ENCODE data around the gene VWA5B1. TPM values are rescaled to one million over a fixed set of nuclear protein-coding genes. Genes with fewer than 3 reads are reported as not detected.

VWA5B1 gene
- total RNA-seq, 1 donor from 2014 or later: 1.9 TPM

- no peak for TF ChIP-seq CTCF (conservative IDR thresholded peaks at IDR 0.05)
- Mint-ChIP-seq H3K27ac (no peak overlapping the region), H3K9me3 (no peaks in the 10 kb centered on the region), H3K4me1 (ENCODE audit: unreplicated experiment) (no peaks in the 10 kb centered on the region), H3K36me3 (no peaks in the 10 kb centered on the region), H3K27me3 (peaks cover 84% of the 10 kb centered on the region), H3K4me3 (no peak overlapping the region)
- no peak for DNase-seq (ENCODE audit: extremely low spot score, unreplicated experiment)
These were observed 98.9 kb downstream of the VWA5B1 start for GRCh38 chr1:20389571-20389970.

GRCh38 chr1:20390589-20391331, 100.1 kb downstream of the VWA5B1 start:
- Mint-ChIP-seq H3K4me3 (no peak overlapping the region), H3K36me3 (no peaks in the 10 kb centered on the region), H3K4me1 (ENCODE audit: unreplicated experiment) (no peaks in the 10 kb centered on the region), H3K9me3 (no peaks in the 10 kb centered on the region), H3K27ac (no peak overlapping the region), H3K27me3 (peaks cover 82% of the 10 kb centered on the region)
- DNase-seq (ENCODE audit: extremely low spot score, unreplicated experiment): no peak
- no peak for TF ChIP-seq CTCF (conservative IDR thresholded peaks at IDR 0.05)

- Mint-ChIP-seq H3K9me3 (no peaks in the 10 kb centered on the region), H3K4me1 (ENCODE audit: unreplicated experiment) (no peaks in the 10 kb centered on the region), H3K36me3 (no peaks in the 10 kb centered on the region), H3K27ac (no peak overlapping the region), H3K4me3 (no peak overlapping the region), H3K27me3 (peaks cover 75% of the 10 kb centered on the region)
- no peak for DNase-seq (ENCODE audit: extremely low spot score, unreplicated experiment)
- no peak for TF ChIP-seq CTCF (conservative IDR thresholded peaks at IDR 0.05)
These were observed 104.6 kb downstream of the VWA5B1 start for GRCh38 chr1:20395255-20395654.

GRCh38 chr1:20398744-20399143, 108.1 kb downstream of the VWA5B1 start:
- Mint-ChIP-seq H3K36me3 (no peaks in the 10 kb centered on the region), H3K4me1 (ENCODE audit: unreplicated experiment) (no peaks in the 10 kb centered on the region), H3K27me3 (peaks cover 75% of the 10 kb centered on the region), H3K9me3 (no peaks in the 10 kb centered on the region), H3K27ac (no peak overlapping the region), H3K4me3 (no peak overlapping the region)
- no peak for TF ChIP-seq CTCF (conservative IDR thresholded peaks at IDR 0.05)
- no peak for DNase-seq (ENCODE audit: extremely low spot score, unreplicated experiment)

GRCh38 chr1:20399196-20399595, 108.5 kb downstream of the VWA5B1 start:
- DNase-seq (ENCODE audit: extremely low spot score, unreplicated experiment): no peak
- Mint-ChIP-seq H3K9me3 (no peaks in the 10 kb centered on the region), H3K27ac (no peak overlapping the region), H3K4me1 (ENCODE audit: unreplicated experiment) (no peaks in the 10 kb centered on the region), H3K4me3 (no peak overlapping the region), H3K27me3 (peaks cover 76% of the 10 kb centered on the region), H3K36me3 (no peaks in the 10 kb centered on the region)
- TF ChIP-seq CTCF (conservative IDR thresholded peaks at IDR 0.05): no peak

Data from type B pancreatic cell (in vitro differentiated cells).